Psoas muscle (tissue), 8 donors: ENCODE results near the gene HARBI1. TPM values are rescaled to one million over a fixed set of nuclear protein-coding genes. Genes with fewer than 3 reads are reported as not detected.

Source experiments
- ATAC-seq, 4 donors: fragments of 200-7000 bp; cut with Tn5 transposase; one replicate each; pipeline ENCODE4 v1.9.1; 2020; ENCODE audit warnings: moderate library complexity in 3 of 4, mild to moderate bottlenecking in 2 of 4
- DNase-seq, 2 donors: peaks; one replicate each; pipeline ENCODE4 v3.0.0-alpha.2; 2020
- H3K27ac ChIP-seq: fragments of 200-600 bp; one replicate; pipeline ENCODE4 v1.8.0; 2022
- H3K27me3 ChIP-seq, 3 donors: fragments of 200-600 bp in 1 of 3; one replicate each; pipeline versions ENCODE4 v1.6.1 to v1.8.0; 2013 to 2022; ENCODE audit warnings: low read length in 2 of 3, mild to moderate bottlenecking in 2 of 3, moderate library complexity in 1 of 3; ENCODE audit not compliant: insufficient read depth in 3 of 3
- H3K36me3 ChIP-seq, 2 donors: fragments of 200-600 bp in 1 of 2; one replicate each; pipeline versions ENCODE4 v1.6.1 to v1.8.0; 2013 to 2022; ENCODE audit warnings: low read depth in 1 of 2, mild to moderate bottlenecking in 1 of 2, moderate library complexity in 1 of 2; ENCODE audit not compliant: insufficient read depth in 1 of 2
- H3K4me1 ChIP-seq: fragments of 200-600 bp; one replicate; pipeline ENCODE4 v1.8.0; 2022
- H3K4me3 ChIP-seq: fragments of 200-600 bp; one replicate; pipeline ENCODE4 v1.8.0; 2022; ENCODE audit warnings: mild to moderate bottlenecking
- H3K9me3 ChIP-seq: fragments of 200-600 bp; one replicate; pipeline ENCODE4 v1.8.0; 2022
- WGBS, 3 donors: extraction: QIAGEN DNeasy Blood & Tissue Kit; methylation state at CpG; one replicate each; pipeline versions ENCODE4 v1.1.6 to v1.1.7; 2013; 5-methylcytosine and 5-hydroxymethylcytosine counted together
- intact Hi-C, 2 donors: fragments of 100-400 bp; cut with DNase I; formaldehyde crosslinking; loops; one replicate each; pipeline versions ENCODE4 v1.11.0 to v1.14.2; 2022
- polyA plus RNA-seq, 3 donors: library from polyadenylated mRNA; stranded (reverse); fragments of 200-250 nt; gene quantifications; one replicate each; pipeline ENCODE4 v1.2.3, GENCODE V29; 2013
- total RNA-seq, 4 donors: library from RNA; stranded (reverse); fragmentation: NEBNext Ultra II Directional in 2 of 4; extraction: Animal tissue kit (Norgen Biotek cat#: 25700) in 2 of 4; gene quantifications; one replicate each; pipeline versions ENCODE4 v1.2.1 to v1.2.4, GENCODE V29; 2021 to 2023
- TF ChIP-seq, protein P1 (sequence below): fragments of 200-600 bp; IDR thresholded peaks from one replicate; pipeline ENCODE4 v1.8.0; 2022; ENCODE audit warnings: antibody characterized with exemption
- donor health status: healthy with polysubstance abuse.
- donor health status: DM: no; HTN: no; CAD: no; lungs with moderate emphysema.
- donor health status: Bipolar disorder and iron deficiency.
- donor health status: healthy.
- donor health status: DM: yes; HTN: yes; CAD: no.
- donor health status: DM: no; HTN: no; CAD: no.
- donor health status: DM: no; HTN: no; CAD: no.
- donor health status: DM: yes; HTN: yes; CAD: no.

HARBI1 gene
- total and polyA plus RNA-seq, 7 donors = 2.0 to 8.6 (median 3.4) TPM

- Histone ChIP-seq H3K27me3 (no peaks in the 10 kb centered on the region), H3K4me3 (no peak overlapping the region), H3K36me3 (peaks cover 0 to 7% of the 10 kb centered on the region in 2 donors), H3K4me1 (peaks cover 9% of the 10 kb centered on the region), H3K9me3 (no peaks in the 10 kb centered on the region), H3K27ac (peak overlapping the region; percentile 19)
- intact Hi-C loops = no loop called here
- ATAC-seq (no peak), DNase-seq (no peak)
- WGBS, 3 donors = 72 to 88% (median 74%) methylated on average over 8 of the region's 8 CpGs
- TF ChIP-seq, protein P1, sequence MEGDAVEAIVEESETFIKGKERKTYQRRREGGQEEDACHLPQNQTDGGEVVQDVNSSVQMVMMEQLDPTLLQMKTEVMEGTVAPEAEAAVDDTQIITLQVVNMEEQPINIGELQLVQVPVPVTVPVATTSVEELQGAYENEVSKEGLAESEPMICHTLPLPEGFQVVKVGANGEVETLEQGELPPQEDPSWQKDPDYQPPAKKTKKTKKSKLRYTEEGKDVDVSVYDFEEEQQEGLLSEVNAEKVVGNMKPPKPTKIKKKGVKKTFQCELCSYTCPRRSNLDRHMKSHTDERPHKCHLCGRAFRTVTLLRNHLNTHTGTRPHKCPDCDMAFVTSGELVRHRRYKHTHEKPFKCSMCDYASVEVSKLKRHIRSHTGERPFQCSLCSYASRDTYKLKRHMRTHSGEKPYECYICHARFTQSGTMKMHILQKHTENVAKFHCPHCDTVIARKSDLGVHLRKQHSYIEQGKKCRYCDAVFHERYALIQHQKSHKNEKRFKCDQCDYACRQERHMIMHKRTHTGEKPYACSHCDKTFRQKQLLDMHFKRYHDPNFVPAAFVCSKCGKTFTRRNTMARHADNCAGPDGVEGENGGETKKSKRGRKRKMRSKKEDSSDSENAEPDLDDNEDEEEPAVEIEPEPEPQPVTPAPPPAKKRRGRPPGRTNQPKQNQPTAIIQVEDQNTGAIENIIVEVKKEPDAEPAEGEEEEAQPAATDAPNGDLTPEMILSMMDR = no peak
Observed at GRCh38 chr11:46599340-46600193, 17.5 kb downstream of the HARBI1 start.

- ATAC-seq (no peak), DNase-seq (no peak)
- Histone ChIP-seq H3K27ac (no peak overlapping the region), H3K9me3 (no peaks in the 10 kb centered on the region), H3K4me1 (peaks cover 15% of the 10 kb centered on the region), H3K4me3 (no peak overlapping the region), H3K27me3 (no peaks in the 10 kb centered on the region), H3K36me3 (no peaks in the 10 kb centered on the region)
- WGBS, 3 donors = 72 to 88% (median 77%) methylated on average over 6 of the region's 6 CpGs
- TF ChIP-seq, protein P1 = no peak
- intact Hi-C loops = no loop called here
Observed at GRCh38 chr11:46597609-46598219, 19.3 kb downstream of the HARBI1 start.

GRCh38 chr11:46597155-46597554 is 19.9 kb downstream of the HARBI1 start:
- H3K4me1 ChIP-seq = peaks cover 20% of the 10 kb centered on the region
- TF ChIP-seq, protein P1 = no peak
- no peak for ATAC-seq
- no peak overlapping the region for H3K27ac ChIP-seq
- no peak for DNase-seq
- WGBS, 3 donors = 94 to 100% (median 97%) methylated on average over 1 of the region's 1 CpG
- H3K9me3 ChIP-seq = no peaks in the 10 kb centered on the region
- H3K27me3 ChIP-seq = no peaks in the 10 kb centered on the region
- intact Hi-C loops = no loop called here
- H3K36me3 ChIP-seq = no peaks in the 10 kb centered on the region
- H3K4me3 ChIP-seq = no peak overlapping the region

- intact Hi-C loops = loop anchor here in 1 of 2 donors (5.0 kb wide), 1 partner anchor 37 kb away; no protein-coding TSS in a partner anchor
- TF ChIP-seq, protein P1 = no peak
- peak overlapping the region; percentile 99 for H3K4me3 ChIP-seq
- no peaks in the 10 kb centered on the region for H3K9me3 ChIP-seq
- DNase-seq (no peak), ATAC-seq (no peak)
- WGBS, 3 donors = 91 to 94% (median 92%) methylated on average over 10 of the region's 10 CpGs
- peaks cover 29% of the 10 kb centered on the region for H3K4me1 ChIP-seq
- H3K36me3 ChIP-seq = no peaks in the 10 kb centered on the region
- H3K27me3 ChIP-seq = no peaks in the 10 kb centered on the region
- H3K27ac ChIP-seq = no peak overlapping the region
Observed at GRCh38 chr11:46594785-46595184, 22.2 kb downstream of the HARBI1 start.
